ENCODE measurements around the gene MZB1. TPM values are rescaled to one million over a fixed set of nuclear protein-coding genes. Genes with fewer than 3 reads are reported as not detected.
A peak's percentile ranks its signal among the peaks of the same experiment; 100 is the strongest.

Gene MZB1
- polyA plus RNA-seq, 1 of the 3 experiments (the other 2 are of a cell fraction): not detected

- H3K9me2 ChIP-seq: no peaks in the 10 kb centered on the region
- peaks cover 8% of the 10 kb centered on the region for H3F3A ChIP-seq (replicated peaks; ENCODE audit: insufficient read depth)
- peak; percentile 52 for TF ChIP-seq CTCF (IDR thresholded peaks at IDR 0.05)
- TF ChIP-seq EZH2phosphoT487 (IDR thresholded peaks at IDR 0.05; ENCODE audit: borderline replicate concordance, low read depth): no peak
- no peak for TF ChIP-seq MXI1 (IDR thresholded peaks at IDR 0.05; ENCODE audit: low read depth, low read length)
- no peak for TF ChIP-seq FOXJ3 (CRISPR knock-in tag; IDR thresholded peaks at IDR 0.05)
- peak; percentile 34; the same call in 1 of the 2 replicates for TF ChIP-seq RAD21 (IDR thresholded peaks at IDR 0.05; ENCODE audit: low read length)
- no peaks in the 10 kb centered on the region for H3K9me3 ChIP-seq
- H3K36me3 ChIP-seq (replicated peaks in 1 of 2; ENCODE audit: control insufficient read depth in 1 of 2, insufficient read depth in 2 of 2, low read length in 1 of 2): peaks cover 0 to 2% of the 10 kb centered on the region in 2 experiments
- ChIA-PET CTCF (interaction anchor here (0.8 to 3.4 kb wide), 9 partner anchors 9 to 938 kb away, joined by 3 to 29 read pairs (median 5); partner anchors contain the start of genes DNAJC18, MZB1 and PROB1), POLR2A (no interaction called here)
- no peaks in the 10 kb centered on the region for H3K79me2 ChIP-seq (ENCODE audit: insufficient read depth)
- no peak overlapping the region for H2AFZ ChIP-seq (ENCODE audit: low read depth)
- peak overlapping the region in 1 of 2 experiments; percentile 94; a peak in 1 of 4 replicates for H3K27ac ChIP-seq (ENCODE audit: low read depth in 2 of 2, low read length in 1 of 2)
- peak overlapping the region; percentile 76 for H3K4me2 ChIP-seq
- no peak for DNase-seq
- no peaks in the 10 kb centered on the region for H4K20me1 ChIP-seq (ENCODE audit: insufficient read depth)
- H3K4me3 ChIP-seq (ENCODE audit: low read depth in 2 of 2, low read length in 1 of 2): no peak overlapping the region
- 84% methylated on average over 7 of the region's 7 CpGs for WGBS (ENCODE audit: low lambda C conversion rate)
- no peak overlapping the region for H3K9ac ChIP-seq
- H3K4me1 ChIP-seq (ENCODE audit: control insufficient read depth in 1 of 2, insufficient read depth in 2 of 2, low read depth in 1 of 2, low read length in 1 of 2): peaks cover 0 to 13% of the 10 kb centered on the region in 2 experiments; a peak in 1 of 4 replicates
- H3K27me3 ChIP-seq (ENCODE audit: insufficient read depth): no peaks in the 10 kb centered on the region
Measured at GRCh38 chr5:139402561-139403158, 12.9 kb upstream of the MZB1 start.

- Histone ChIP-seq H3K27me3 (ENCODE audit: insufficient read depth) (no peaks in the 10 kb centered on the region), H3K4me2 (no peak overlapping the region), H3K4me3 (ENCODE audit: low read depth in 2 of 2, low read length in 1 of 2) (no peak overlapping the region), H3K27ac (ENCODE audit: low read depth in 2 of 2, low read length in 1 of 2) (no peak overlapping the region), H3K36me3 (replicated peaks in 1 of 2; ENCODE audit: control insufficient read depth in 1 of 2, insufficient read depth in 2 of 2, low read length in 1 of 2) (peaks cover 0 to 2% of the 10 kb centered on the region in 2 experiments), H4K20me1 (ENCODE audit: insufficient read depth) (no peaks in the 10 kb centered on the region), H3K9me3 (no peaks in the 10 kb centered on the region), H2AFZ (ENCODE audit: low read depth) (no peak overlapping the region), H3F3A (replicated peaks; ENCODE audit: insufficient read depth) (peaks cover 8% of the 10 kb centered on the region), H3K9ac (no peak overlapping the region), H3K79me2 (ENCODE audit: insufficient read depth) (no peaks in the 10 kb centered on the region), H3K4me1 (ENCODE audit: control insufficient read depth in 1 of 2, insufficient read depth in 2 of 2, low read depth in 1 of 2, low read length in 1 of 2) (peaks cover 0 to 13% of the 10 kb centered on the region in 2 experiments; a peak in 1 of 4 replicates), H3K9me2 (no peaks in the 10 kb centered on the region)
- CTCF ChIA-PET: interaction anchor here (0.8 to 1.6 kb wide), 4 partner anchors 10 to 21 kb away, joined by 3 to 5 read pairs (median 4); no protein-coding TSS in a partner anchor
- POLR2A ChIA-PET: no interaction called here
- no peak for DNase-seq
- WGBS (ENCODE audit: low lambda C conversion rate): 95% methylated on average over 10 of the region's 10 CpGs
- TF ChIP-seq YY1 (IDR thresholded peaks at IDR 0.05; ENCODE audit: low read depth) (no peak), REST (IDR thresholded peaks at IDR 0.05; ENCODE audit: low read depth, low read length) (no peak), RAD21 (IDR thresholded peaks at IDR 0.05; ENCODE audit: low read length) (no peak), USF2 (IDR thresholded peaks at IDR 0.05; ENCODE audit: borderline replicate concordance, low read depth, low read length) (no peak), EZH2phosphoT487 (IDR thresholded peaks at IDR 0.05; ENCODE audit: borderline replicate concordance, low read depth) (no peak), FOXJ3 (CRISPR knock-in tag; IDR thresholded peaks at IDR 0.05) (no peak), TCF12 (IDR thresholded peaks at IDR 0.05) (no peak), MEF2A (IDR thresholded peaks at IDR 0.05; ENCODE audit: borderline replicate concordance, low read depth) (no peak), JUND (IDR thresholded peaks at IDR 0.05) (no peak), NFIC (IDR thresholded peaks at IDR 0.05; ENCODE audit: borderline replicate concordance) (no peak), RCOR1 (IDR thresholded peaks at IDR 0.05; ENCODE audit: low read length) (no peak), MAX (IDR thresholded peaks at IDR 0.05; ENCODE audit: low read depth) (no peak), PBX3 (IDR thresholded peaks at IDR 0.05) (no peak), EP300 (IDR thresholded peaks at IDR 0.05; ENCODE audit: borderline replicate concordance in 1 of 2, low read depth in 1 of 2, low read length in 1 of 2) (no peak)
Measured at GRCh38 chr5:139401546-139401945, 11.8 kb upstream of the MZB1 start.

All from SK-N-SH (cell line).